ENCODE measurements around the gene NME3. TPM values are rescaled to one million over a fixed set of nuclear protein-coding genes. Genes with fewer than 3 reads are reported as not detected.

The NME3 gene
- polyA plus RNA-seq, 1 experiment = 15.6 TPM

- no peak for TF ChIP-seq CTCF (IDR thresholded peaks at IDR 0.05; ENCODE audit: low read depth, low read length)
- H3K9me3 ChIP-seq (ENCODE audit: control insufficient read depth, insufficient read depth, low read length) = no peaks in the 10 kb centered on the region; the same call in 1 of the 2 replicates
- H3K27ac ChIP-seq (ENCODE audit: low read depth, low read length) = no peak overlapping the region
- ChIA-PET POLR2A (no interaction called here), CTCF (no interaction called here)
- no peak overlapping the region for H3K4me3 ChIP-seq (ENCODE audit: low read depth, low read length)
- H3K27me3 ChIP-seq (ENCODE audit: control insufficient read depth, insufficient read depth, low read length) = no peaks in the 10 kb centered on the region
- DNase-seq (ENCODE audit: low read depth, low spot score) = no peak
These were observed 20.1 kb upstream of the NME3 start for GRCh38 chr16:1791256-1791942.

GRCh38 chr16:1790611-1791255 is 19.4 kb upstream of the NME3 start:
- ChIA-PET CTCF (no interaction called here), POLR2A (no interaction called here)
- H3K9me3 ChIP-seq (ENCODE audit: control insufficient read depth, insufficient read depth, low read length) = no peaks in the 10 kb centered on the region; the same call in 1 of the 2 replicates
- no peaks in the 10 kb centered on the region for H3K27me3 ChIP-seq (ENCODE audit: control insufficient read depth, insufficient read depth, low read length)
- no peak for TF ChIP-seq CTCF (IDR thresholded peaks at IDR 0.05; ENCODE audit: low read depth, low read length)
- no peak for DNase-seq (ENCODE audit: low read depth, low spot score)
- H3K4me3 ChIP-seq (ENCODE audit: low read depth, low read length) = no peak overlapping the region
- H3K27ac ChIP-seq (ENCODE audit: low read depth, low read length) = no peak overlapping the region

GRCh38 chr16:1790261-1790610 is 18.9 kb upstream of the NME3 start:
- Histone ChIP-seq H3K4me3 (ENCODE audit: low read depth, low read length) (no peak overlapping the region), H3K27me3 (ENCODE audit: control insufficient read depth, insufficient read depth, low read length) (no peaks in the 10 kb centered on the region), H3K9me3 (ENCODE audit: control insufficient read depth, insufficient read depth, low read length) (no peaks in the 10 kb centered on the region; the same call in 1 of the 2 replicates), H3K27ac (ENCODE audit: low read depth, low read length) (no peak overlapping the region)
- POLR2A ChIA-PET = no interaction called here
- no peak for DNase-seq (ENCODE audit: low read depth, low spot score)
- CTCF ChIA-PET = no interaction called here
- no peak for TF ChIP-seq CTCF (IDR thresholded peaks at IDR 0.05; ENCODE audit: low read depth, low read length)

GRCh38 chr16:1789643-1790045 is 18.3 kb upstream of the NME3 start:
- Histone ChIP-seq H3K9me3 (ENCODE audit: control insufficient read depth, insufficient read depth, low read length) (no peaks in the 10 kb centered on the region; the same call in 1 of the 2 replicates), H3K4me3 (ENCODE audit: low read depth, low read length) (no peak overlapping the region), H3K27ac (ENCODE audit: low read depth, low read length) (no peak overlapping the region), H3K27me3 (ENCODE audit: control insufficient read depth, insufficient read depth, low read length) (no peaks in the 10 kb centered on the region)
- TF ChIP-seq CTCF (IDR thresholded peaks at IDR 0.05; ENCODE audit: low read depth, low read length) = no peak
- ChIA-PET POLR2A (no interaction called here), CTCF (no interaction called here)
- DNase-seq (ENCODE audit: low read depth, low spot score) = no peak

- CTCF ChIA-PET = no interaction called here
- Histone ChIP-seq H3K27ac (ENCODE audit: low read depth, low read length) (no peak overlapping the region), H3K27me3 (ENCODE audit: control insufficient read depth, insufficient read depth, low read length) (no peaks in the 10 kb centered on the region), H3K9me3 (ENCODE audit: control insufficient read depth, insufficient read depth, low read length) (no peaks in the 10 kb centered on the region; the same call in 1 of the 2 replicates), H3K4me3 (ENCODE audit: low read depth, low read length) (no peak overlapping the region)
- DNase-seq (ENCODE audit: low read depth, low spot score) = no peak
- POLR2A ChIA-PET = no interaction called here
- no peak for TF ChIP-seq CTCF (IDR thresholded peaks at IDR 0.05; ENCODE audit: low read depth, low read length)
These were observed 17.4 kb upstream of the NME3 start for GRCh38 chr16:1788708-1789100.

Data from AG04450 (cell line).